NCI-H2196 treated with DMSO at 0.1 percent for 48 hours (cell line): ENCODE data around the gene STK11IP.

Experiments
- DNase-seq: peaks from one replicate; lab custom pipeline; 2025; ENCODE audit not compliant: unreplicated experiment; lab: John Stamatoyannopoulos, UW

STK11IP gene

GRCh38 chr2:219614076-219614860 is 16.6 kb downstream of the STK11IP start:
- DNase-seq: no peak

- no peak for DNase-seq
These were observed 17.4 kb downstream of the STK11IP start for GRCh38 chr2:219615036-219615435.

- no peak for DNase-seq
These were observed 18.2 kb downstream of the STK11IP start for GRCh38 chr2:219615894-219616293.

GRCh38 chr2:219616550-219616949 is 18.9 kb downstream of the STK11IP start:
- DNase-seq: no peak

- DNase-seq: no peak
These were observed 21.1 kb downstream of the STK11IP start for GRCh38 chr2:219618733-219619122.

- no peak for DNase-seq
These were observed 21.6 kb downstream of the STK11IP start for GRCh38 chr2:219619235-219619634.

- DNase-seq: no peak
These were observed 22.9 kb downstream of the STK11IP start for GRCh38 chr2:219620546-219620945.

- DNase-seq: no peak
These were observed 24.3 kb downstream of the STK11IP start for GRCh38 chr2:219621935-219622334.

- no peak for DNase-seq
These were observed 24.8 kb downstream of the STK11IP start for GRCh38 chr2:219622472-219622871.

GRCh38 chr2:219624565-219624964 is 26.9 kb downstream of the STK11IP start:
- no peak for DNase-seq

GRCh38 chr2:219625179-219625578 is 27.5 kb downstream of the STK11IP start:
- DNase-seq: no peak

GRCh38 chr2:219626540-219626939 is 28.9 kb downstream of the STK11IP start:
- no peak for DNase-seq

GRCh38 chr2:219627103-219628100 is 29.7 kb downstream of the STK11IP start, which contains the start of gene SLC4A3:
Gene SLC4A3, plus strand, starts transcription at chr2:219627630. Its CDS starts 363 bp downstream, at chr2:219627993.
- no peak for DNase-seq

GRCh38 chr2:219628235-219628985 is 30.8 kb downstream of the STK11IP start:
- no peak for DNase-seq

- DNase-seq: no peak
These were observed 31.6 kb downstream of the STK11IP start for GRCh38 chr2:219628986-219629901.

- no peak for DNase-seq
These were observed 32.5 kb downstream of the STK11IP start for GRCh38 chr2:219629976-219630695.

- DNase-seq: no peak
These were observed 33.2 kb downstream of the STK11IP start for GRCh38 chr2:219630770-219631405.

GRCh38 chr2:219631406-219631891 is 33.8 kb downstream of the STK11IP start:
- no peak for DNase-seq
